HepG2 (cell line): ENCODE measurements around the gene RASGRP1. TPM values are rescaled to one million over a fixed set of nuclear protein-coding genes. Genes with fewer than 3 reads are reported as not detected.

ENCODE experiments used
- ATAC-seq: fragments of 200-7000 bp; cut with Tn5 transposase; 3 replicates; pipeline ENCODE4 v1.9.1; 2020; ENCODE audit warnings: mild to moderate bottlenecking, moderate library complexity
- BruUV-seq: library from RNA; stranded (reverse); fragments of 400-500 nt; replicated peaks from 2 replicates; lab custom pipeline; 2021; lab: Mats Ljungman, UMichigan
- CTCF ChIA-PET: fragments of 300-600 bp; formaldehyde crosslinking; extraction: SDS; loops from one replicate; lab custom pipeline; 2021; ENCODE audit warnings: low total read pairs, inconsistent platforms, low intra/inter-chr PET ratio; lab: Yijun Ruan, JAX
- POLR2A ChIA-PET: fragments of 350-600 bp; sonication (Branson Sonifier 250); formaldehyde crosslinking; loops from one replicate; lab custom pipeline; 2020; ENCODE audit warnings: antibody characterized with exemption, inconsistent platforms; lab: Yijun Ruan, JAX
- DNase-seq: peaks from one replicate; pipeline ENCODE4 v3.0.0-alpha.2; 2015; ENCODE audit warnings: low spot score
- FAIRE-seq: peaks from 3 replicates; lab custom pipeline; 2011; peaks lifted over from hg19 to GRCh38; lab: Jason Lieb, UNC
- H2AFZ ChIP-seq: one replicate; pipeline ENCODE4 v1.6.1; 2011; ENCODE audit warnings: low read length, inconsistent platforms
- H3K27ac ChIP-seq: fragments of 300-600 bp; 3 replicates; pipeline ENCODE4 v1.8.0; 2011; ENCODE audit warnings: mixed run types, mild to moderate bottlenecking, mixed read lengths, low read length, inconsistent platforms; ENCODE audit not compliant: insufficient read depth; ENCODE audit errors: extremely low read length
- H3K27me3 ChIP-seq, 2 experiments: fragments of 200-600 bp in 1 of 2; 2 replicates in 1 of 2; 3 replicates in 1 of 2; pipeline versions ENCODE4 v1.6.0 to v1.8.0; 2011; ENCODE audit warnings: low read length in 2 of 2, mild to moderate bottlenecking in 2 of 2, moderate library complexity in 2 of 2, inconsistent platforms in 1 of 2; ENCODE audit not compliant: insufficient read depth in 2 of 2, control insufficient read depth in 1 of 2
- H3K36me3 ChIP-seq, 2 experiments: fragments of 200-600 bp in 1 of 2; replicated peaks in 1 of 2; 2 replicates in 1 of 2; 3 replicates in 1 of 2; pipeline versions ENCODE4 v1.5.1 to v1.8.0; 2011; ENCODE audit warnings: low read length in 2 of 2, inconsistent platforms in 1 of 2; ENCODE audit not compliant: insufficient read depth in 2 of 2, control insufficient read depth in 1 of 2
- H3K4me1 ChIP-seq: 2 replicates; pipeline ENCODE4 v1.5.1; 2012; ENCODE audit warnings: low read length, inconsistent platforms; ENCODE audit not compliant: insufficient read depth
- H3K4me2 ChIP-seq: 2 replicates; pipeline ENCODE4 v1.6.0; 2011; ENCODE audit warnings: low read depth, low read length, inconsistent platforms
- H3K4me3 ChIP-seq, 3 experiments: fragments of 200-600 bp in 1 of 3; sonication (generic), shearing (Covaris generic) in 1 of 3; replicated peaks in 1 of 3; 2 replicates each; pipeline ENCODE4 v1.5.1; 2011 to 2016; ENCODE audit warnings: low read length in 3 of 3, inconsistent platforms in 2 of 3, low read depth in 2 of 3, mild to moderate bottlenecking in 2 of 3, control low read depth in 1 of 3, mixed read lengths in 1 of 3; ENCODE audit not compliant: insufficient read depth in 1 of 3
- H3K79me2 ChIP-seq: one replicate; pipeline ENCODE4 v1.6.1; 2011; ENCODE audit warnings: low read length, inconsistent platforms; ENCODE audit not compliant: insufficient read depth
- H3K9ac ChIP-seq: 2 replicates; pipeline ENCODE4 v1.6.0; 2011; ENCODE audit warnings: mild to moderate bottlenecking, low read depth, low read length, inconsistent platforms; ENCODE audit not compliant: insufficient read depth
- H3K9me3 ChIP-seq: 2 replicates; pipeline ENCODE4 v1.5.1; 2012; ENCODE audit warnings: mild to moderate bottlenecking, low read length
- H4K20me1 ChIP-seq: 2 replicates; pipeline ENCODE4 v1.6.0; 2011; ENCODE audit warnings: inconsistent platforms, mild to moderate bottlenecking, low read length, moderate library complexity; ENCODE audit not compliant: insufficient read depth
- CREB1 ChIP-seq, 2 experiments: fragments of 450-650 bp in 1 of 2; IDR thresholded peaks; 2 replicates each; pipeline ENCODE4 v1.6.1; 2016 to 2017; ENCODE audit warnings: control low read depth in 1 of 2, mild to moderate bottlenecking in 1 of 2, missing compliant biosample characterization in 1 of 2, missing genetic modification characterization in 1 of 2
- DNMT1 ChIP-seq: sonication (generic); formaldehyde crosslinking; IDR thresholded peaks from 2 replicates; pipeline ENCODE4 v1.5.1; 2020; ENCODE audit warnings: mild to moderate bottlenecking, missing genetic modification reagents
- HOXA3 ChIP-seq: sonication (generic); formaldehyde crosslinking; IDR thresholded peaks from 2 replicates; pipeline ENCODE4 v1.5.0; 2020; ENCODE audit warnings: missing genetic modification reagents
- PHF5A ChIP-seq: IDR thresholded peaks from one replicate; pipeline ENCODE4 v1.6.1; 2018; ENCODE audit warnings: low read depth, missing genetic modification reagents; ENCODE audit not compliant: unreplicated experiment
- POLR2AphosphoS5 ChIP-seq: IDR thresholded peaks from 2 replicates; pipeline ENCODE4 v1.6.1; 2012; ENCODE audit warnings: low read depth, low read length
- SAP130 ChIP-seq: IDR thresholded peaks from 2 replicates; pipeline ENCODE4 v1.6.1; 2016; ENCODE audit warnings: low read depth
- ZC3H13 ChIP-seq: sonication (generic); formaldehyde crosslinking; IDR thresholded peaks from 2 replicates; pipeline ENCODE4 v1.8.1; 2023; ENCODE audit warnings: mild to moderate bottlenecking, missing genetic modification reagents, moderate library complexity
- ZNF567 ChIP-seq: sonication (generic); formaldehyde crosslinking; IDR thresholded peaks from 2 replicates; pipeline ENCODE4 v1.8.1; 2023; ENCODE audit warnings: mild to moderate bottlenecking, missing genetic modification reagents, borderline replicate concordance
- ZNF775 ChIP-seq: sonication (generic); formaldehyde crosslinking; IDR thresholded peaks from 2 replicates; pipeline ENCODE4 v1.4.0; 2020; ENCODE audit warnings: missing genetic modification reagents, mild to moderate bottlenecking, moderate library complexity, borderline replicate concordance
- ZNF841 ChIP-seq: sonication (generic); formaldehyde crosslinking; IDR thresholded peaks from 2 replicates; pipeline ENCODE4 v1.8.1; 2023; ENCODE audit warnings: missing genetic modification reagents, borderline replicate concordance
- WGBS: methylation state at CpG from one replicate; pipeline ENCODE4 v1.1.6; 2017; ENCODE audit warnings: low lambda C conversion rate; 5-methylcytosine and 5-hydroxymethylcytosine counted together
- in situ Hi-C: cut with HindIII; loops from 2 replicates; pipeline ENCODE4 v1.10.0; 2017; ENCODE audit warnings: low pct_unique_long_range_greater_than_20kb; ENCODE audit not compliant: extremely low pct_ligation_motif_present
- intact Hi-C: fragments of 100-400 bp; cut with micrococcal nuclease; formaldehyde crosslinking; loops from one replicate; pipeline ENCODE4 v1.10.0; 2022; ENCODE audit not compliant: unreplicated experiment
- polyA plus RNA-seq, 8 experiments: library from polyadenylated mRNA; depleted of rRNA in 3 of 8; stranded (reverse) in 7 of 8; unstranded in 1 of 8; fragments of >200 nt; fragmentation: Illumina TruSeq in 4 of 8; extraction: Trizol in 4 of 8; gene quantifications; 2 replicates each; pipeline versions ENCODE4 v1.2.1 to v1.2.3, GENCODE V29; 2011 to 2016; ENCODE audit warnings: low read depth in 4 of 8, missing spikeins in 1 of 8, mixed read lengths in 1 of 8; ENCODE audit not compliant: insufficient read depth in 1 of 8
- total RNA-seq, 5 experiments: library from RNA; depleted of rRNA; stranded (reverse); fragments of >200 nt; fragmentation: Illumina TruSeq; extraction: Trizol; gene quantifications; 2 replicates each; pipeline ENCODE4 v1.2.3, GENCODE V29; 2016; ENCODE audit warnings: low read depth in 1 of 5
- TF ChIP-seq, protein P1 (sequence below): sonication (generic); formaldehyde crosslinking; IDR thresholded peaks from 2 replicates; pipeline ENCODE4 v1.8.0; 2022; ENCODE audit warnings: mild to moderate bottlenecking, missing genetic modification reagents; ENCODE audit not compliant: insufficient replicate concordance
- TF ChIP-seq, protein P2 (sequence below): sonication (generic); formaldehyde crosslinking; IDR thresholded peaks from 2 replicates; pipeline ENCODE4 v1.4.0; 2020; ENCODE audit warnings: mild to moderate bottlenecking, missing genetic modification reagents
- TF ChIP-seq, protein P3 (sequence below): fragments of 450-650 bp; IDR thresholded peaks from 2 replicates; pipeline ENCODE4 v1.6.1; 2017
- TF ChIP-seq, protein P4 (sequence below): sonication (generic); formaldehyde crosslinking; IDR thresholded peaks from 2 replicates; pipeline ENCODE4 v1.8.1; 2023; ENCODE audit warnings: mild to moderate bottlenecking, missing genetic modification reagents

The RASGRP1 gene
- total and polyA plus RNA-seq, 2 of the 13 experiments (the other 11 are each of a cell fraction or from before 2014, with no cell fraction given), result 0.07 TPM; not detected in 1

DNA sequence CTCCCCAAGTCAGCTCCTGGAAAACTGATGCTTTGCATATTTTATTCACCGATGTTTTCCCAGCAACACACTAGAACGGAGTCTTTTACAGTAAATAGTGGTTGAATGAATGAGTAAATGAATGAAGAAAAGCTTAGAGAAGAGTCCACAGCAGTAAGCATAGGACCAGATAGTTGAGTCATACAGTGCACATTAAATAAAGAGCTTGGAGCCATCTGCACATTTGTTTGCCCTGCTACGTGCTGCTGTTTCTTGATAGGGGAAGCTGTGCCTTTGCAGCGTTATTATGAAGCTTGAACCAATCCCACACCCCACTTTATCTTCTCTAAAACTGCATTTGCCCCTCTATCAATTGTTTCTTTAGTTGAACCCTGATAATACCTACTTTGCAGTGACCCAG, 109.5 kb downstream of the RASGRP1 start (continued):
- TF ChIP-seq ZC3H13 (CRISPR knock-in tag), result no peak
- TF ChIP-seq ZNF567, result no peak

DNA sequence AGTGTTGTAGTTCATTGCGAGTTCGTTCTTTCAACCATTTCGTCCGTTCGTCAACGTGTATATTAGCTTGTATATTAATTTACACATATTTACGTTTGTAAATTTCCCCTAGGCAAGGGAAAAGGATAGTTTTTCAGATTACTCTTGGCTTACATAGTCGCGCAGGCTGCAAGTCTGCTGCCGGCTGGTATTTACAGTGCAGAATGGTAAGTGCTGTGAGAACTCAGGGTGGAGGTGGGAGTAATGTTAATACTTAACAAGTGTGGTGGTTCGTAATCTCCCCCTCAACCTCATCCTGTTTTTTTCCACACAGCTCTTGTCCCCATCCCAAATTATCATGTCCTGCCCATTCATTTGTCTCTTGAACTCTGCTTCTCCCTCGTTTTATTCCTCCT, 109.9 kb downstream of the RASGRP1 start:
- H3K9me3 ChIP-seq, result no peaks in the 10 kb centered on the region
- TF ChIP-seq, protein P1, sequence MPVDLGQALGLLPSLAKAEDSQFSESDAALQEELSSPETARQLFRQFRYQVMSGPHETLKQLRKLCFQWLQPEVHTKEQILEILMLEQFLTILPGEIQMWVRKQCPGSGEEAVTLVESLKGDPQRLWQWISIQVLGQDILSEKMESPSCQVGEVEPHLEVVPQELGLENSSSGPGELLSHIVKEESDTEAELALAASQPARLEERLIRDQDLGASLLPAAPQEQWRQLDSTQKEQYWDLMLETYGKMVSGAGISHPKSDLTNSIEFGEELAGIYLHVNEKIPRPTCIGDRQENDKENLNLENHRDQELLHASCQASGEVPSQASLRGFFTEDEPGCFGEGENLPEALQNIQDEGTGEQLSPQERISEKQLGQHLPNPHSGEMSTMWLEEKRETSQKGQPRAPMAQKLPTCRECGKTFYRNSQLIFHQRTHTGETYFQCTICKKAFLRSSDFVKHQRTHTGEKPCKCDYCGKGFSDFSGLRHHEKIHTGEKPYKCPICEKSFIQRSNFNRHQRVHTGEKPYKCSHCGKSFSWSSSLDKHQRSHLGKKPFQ, result no peak
- no peak for TF ChIP-seq PHF5A
- no peak for TF ChIP-seq DNMT1 (CRISPR knock-in tag)
- TF ChIP-seq, protein P2, sequence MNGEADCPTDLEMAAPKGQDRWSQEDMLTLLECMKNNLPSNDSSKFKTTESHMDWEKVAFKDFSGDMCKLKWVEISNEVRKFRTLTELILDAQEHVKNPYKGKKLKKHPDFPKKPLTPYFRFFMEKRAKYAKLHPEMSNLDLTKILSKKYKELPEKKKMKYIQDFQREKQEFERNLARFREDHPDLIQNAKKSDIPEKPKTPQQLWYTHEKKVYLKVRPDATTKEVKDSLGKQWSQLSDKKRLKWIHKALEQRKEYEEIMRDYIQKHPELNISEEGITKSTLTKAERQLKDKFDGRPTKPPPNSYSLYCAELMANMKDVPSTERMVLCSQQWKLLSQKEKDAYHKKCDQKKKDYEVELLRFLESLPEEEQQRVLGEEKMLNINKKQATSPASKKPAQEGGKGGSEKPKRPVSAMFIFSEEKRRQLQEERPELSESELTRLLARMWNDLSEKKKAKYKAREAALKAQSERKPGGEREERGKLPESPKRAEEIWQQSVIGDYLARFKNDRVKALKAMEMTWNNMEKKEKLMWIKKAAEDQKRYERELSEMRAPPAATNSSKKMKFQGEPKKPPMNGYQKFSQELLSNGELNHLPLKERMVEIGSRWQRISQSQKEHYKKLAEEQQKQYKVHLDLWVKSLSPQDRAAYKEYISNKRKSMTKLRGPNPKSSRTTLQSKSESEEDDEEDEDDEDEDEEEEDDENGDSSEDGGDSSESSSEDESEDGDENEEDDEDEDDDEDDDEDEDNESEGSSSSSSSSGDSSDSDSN (CRISPR knock-in tag), result no peak
- no peak for TF ChIP-seq ZNF841 (CRISPR knock-in tag)
- TF ChIP-seq ZNF775, result no peak
- no peak for TF ChIP-seq CREB1 (IDR thresholded peaks at IDR 0.05)
- 0 out of 2 replicates have a peak, but pooled peaks have one; percentile 8 for TF ChIP-seq CREB1 (CRISPR knock-in tag; IDR thresholded peaks at IDR 0.05)
- TF ChIP-seq HOXA3 (CRISPR knock-in tag), result no peak
- TF ChIP-seq, protein P3, sequence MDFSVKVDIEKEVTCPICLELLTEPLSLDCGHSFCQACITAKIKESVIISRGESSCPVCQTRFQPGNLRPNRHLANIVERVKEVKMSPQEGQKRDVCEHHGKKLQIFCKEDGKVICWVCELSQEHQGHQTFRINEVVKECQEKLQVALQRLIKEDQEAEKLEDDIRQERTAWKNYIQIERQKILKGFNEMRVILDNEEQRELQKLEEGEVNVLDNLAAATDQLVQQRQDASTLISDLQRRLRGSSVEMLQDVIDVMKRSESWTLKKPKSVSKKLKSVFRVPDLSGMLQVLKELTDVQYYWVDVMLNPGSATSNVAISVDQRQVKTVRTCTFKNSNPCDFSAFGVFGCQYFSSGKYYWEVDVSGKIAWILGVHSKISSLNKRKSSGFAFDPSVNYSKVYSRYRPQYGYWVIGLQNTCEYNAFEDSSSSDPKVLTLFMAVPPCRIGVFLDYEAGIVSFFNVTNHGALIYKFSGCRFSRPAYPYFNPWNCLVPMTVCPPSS, result no peak
- TF ChIP-seq, protein P4, sequence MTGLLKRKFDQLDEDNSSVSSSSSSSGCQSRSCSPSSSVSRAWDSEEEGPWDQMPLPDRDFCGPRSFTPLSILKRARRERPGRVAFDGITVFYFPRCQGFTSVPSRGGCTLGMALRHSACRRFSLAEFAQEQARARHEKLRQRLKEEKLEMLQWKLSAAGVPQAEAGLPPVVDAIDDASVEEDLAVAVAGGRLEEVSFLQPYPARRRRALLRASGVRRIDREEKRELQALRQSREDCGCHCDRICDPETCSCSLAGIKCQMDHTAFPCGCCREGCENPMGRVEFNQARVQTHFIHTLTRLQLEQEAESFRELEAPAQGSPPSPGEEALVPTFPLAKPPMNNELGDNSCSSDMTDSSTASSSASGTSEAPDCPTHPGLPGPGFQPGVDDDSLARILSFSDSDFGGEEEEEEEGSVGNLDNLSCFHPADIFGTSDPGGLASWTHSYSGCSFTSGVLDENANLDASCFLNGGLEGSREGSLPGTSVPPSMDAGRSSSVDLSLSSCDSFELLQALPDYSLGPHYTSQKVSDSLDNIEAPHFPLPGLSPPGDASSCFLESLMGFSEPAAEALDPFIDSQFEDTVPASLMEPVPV, result no peak
- 0 out of 2 replicates have a peak, but pooled peaks have one; percentile 34 for TF ChIP-seq POLR2AphosphoS5
- 0 out of 2 replicates have a peak, but pooled peaks have one; percentile 14 for TF ChIP-seq SAP130 (CRISPR knock-in tag)
- TF ChIP-seq, all 625 proteins: peak for 3
- Histone ChIP-seq H3K27me3 (peaks cover 0 to 5% of the 10 kb centered on the region in 2 experiments; a peak in 1 of 5 replicates), H3K36me3 (0 out of 5 replicates have a peak, but pooled peaks cover 0 to 1% of the 10 kb centered on the region in 2 experiments), H3K79me2 (peaks cover 49% of the 10 kb centered on the region), H3K4me3 (peak overlapping the region; percentile 93 to 96 (median 96)), H3K4me2 (peak overlapping the region; percentile 74), H3K27ac (peak overlapping the region; percentile 98), H3K9ac (peak overlapping the region; percentile 94), H4K20me1 (no peaks in the 10 kb centered on the region), H2AFZ (peak overlapping the region; percentile 98), H3K4me1 (peaks cover 19% of the 10 kb centered on the region)
- CTCF ChIA-PET, result no interaction called here
- POLR2A ChIA-PET, result interaction anchor here (0.8 to 2.3 kb wide), 5 partner anchors 9 to 203 kb away, joined by 4 to 23 read pairs (median 5); partner anchors contain the start of gene SPRED1
- peak; percentile 9 for DNase-seq
- peak; percentile 70 for ATAC-seq
- WGBS, result 1% methylated on average over 12 of the region's 12 CpGs
- no peak for FAIRE-seq
- in situ Hi-C loops (no loop called here), intact Hi-C loops (loop anchor here (10.0 kb wide), 1 partner anchor 210 kb away; no protein-coding TSS in a partner anchor)
- BruUV-seq, result no TSS peak
